Progenitor cell of endocrine pancreas (in vitro differentiated cells): ENCODE data around the gene CDH12. TPM values are rescaled to one million over a fixed set of nuclear protein-coding genes. Genes with fewer than 3 reads are reported as not detected.

Experiments
- DNase-seq: peaks from one replicate; pipeline ENCODE4 v3.0.0; 2021; ENCODE audit warnings: low spot score; ENCODE audit not compliant: unreplicated experiment
- H3K27ac Mint-ChIP-seq: 2 replicates; pipeline ENCODE4 v1.8.0; 2021; ENCODE audit warnings: mild to moderate bottlenecking, moderate library complexity, mixed read lengths
- H3K27me3 Mint-ChIP-seq: 2 replicates; pipeline ENCODE4 v1.8.0; 2021; ENCODE audit warnings: mixed read lengths
- H3K36me3 Mint-ChIP-seq: 2 replicates; pipeline ENCODE4 v1.8.0; 2022; ENCODE audit warnings: mixed read lengths; ENCODE audit not compliant: insufficient read depth
- H3K4me1 Mint-ChIP-seq: 2 replicates; pipeline ENCODE4 v1.8.0; 2021; ENCODE audit warnings: low read depth, mixed read lengths
- H3K4me3 Mint-ChIP-seq: 2 replicates; pipeline ENCODE4 v1.8.0; 2021; ENCODE audit warnings: low read depth, mild to moderate bottlenecking, moderate library complexity, mixed read lengths
- H3K9me3 Mint-ChIP-seq: 2 replicates; pipeline ENCODE4 v1.8.0; 2021; ENCODE audit warnings: low read depth, mixed read lengths
- CTCF ChIP-seq: fragments of 200-600 bp; sonication (generic); IDR thresholded peaks from one replicate; pipeline ENCODE4 v1.5.0; 2021; ENCODE audit warnings: antibody characterized with exemption, mild to moderate bottlenecking; ENCODE audit not compliant: unreplicated experiment
- total RNA-seq: library from RNA; stranded (reverse); gene quantifications from 2 replicates; pipeline ENCODE4 v1.2.1, GENCODE V29; 2021

CDH12 gene
- total RNA-seq, 1 donor from 2014 or later = 2.8 TPM

GRCh38 chr5:22514231-22514630 lies 338.9 kb downstream of the CDH12 start:
- Mint-ChIP-seq H3K36me3 (no peaks in the 10 kb centered on the region), H3K9me3 (peaks cover 3% of the 10 kb centered on the region), H3K27me3 (no peaks in the 10 kb centered on the region), H3K4me1 (no peaks in the 10 kb centered on the region), H3K4me3 (no peak overlapping the region), H3K27ac (no peak overlapping the region)
- TF ChIP-seq CTCF = no peak
- DNase-seq = no peak

- H3K27ac Mint-ChIP-seq = no peak overlapping the region
- no peaks in the 10 kb centered on the region for H3K36me3 Mint-ChIP-seq
- H3K9me3 Mint-ChIP-seq = peaks cover 10% of the 10 kb centered on the region
- H3K27me3 Mint-ChIP-seq = no peaks in the 10 kb centered on the region
- no peak for TF ChIP-seq CTCF
- DNase-seq = no peak
- no peaks in the 10 kb centered on the region for H3K4me1 Mint-ChIP-seq
- no peak overlapping the region for H3K4me3 Mint-ChIP-seq
Observed at GRCh38 chr5:22505891-22506290, 347.3 kb downstream of the CDH12 start.

- no peaks in the 10 kb centered on the region for H3K36me3 Mint-ChIP-seq
- peaks cover 10% of the 10 kb centered on the region for H3K9me3 Mint-ChIP-seq
- H3K4me3 Mint-ChIP-seq = no peak overlapping the region
- no peak overlapping the region for H3K27ac Mint-ChIP-seq
- no peaks in the 10 kb centered on the region for H3K4me1 Mint-ChIP-seq
- DNase-seq = no peak
- no peaks in the 10 kb centered on the region for H3K27me3 Mint-ChIP-seq
- no peak for TF ChIP-seq CTCF
Observed at GRCh38 chr5:22504411-22504810, 348.7 kb downstream of the CDH12 start.

- peaks cover 10% of the 10 kb centered on the region for H3K9me3 Mint-ChIP-seq
- no peaks in the 10 kb centered on the region for H3K4me1 Mint-ChIP-seq
- no peak overlapping the region for H3K4me3 Mint-ChIP-seq
- no peak for TF ChIP-seq CTCF
- H3K27ac Mint-ChIP-seq = no peak overlapping the region
- no peaks in the 10 kb centered on the region for H3K27me3 Mint-ChIP-seq
- no peaks in the 10 kb centered on the region for H3K36me3 Mint-ChIP-seq
- no peak for DNase-seq
Observed at GRCh38 chr5:22500556-22500955, 352.6 kb downstream of the CDH12 start.

- Mint-ChIP-seq H3K4me3 (no peak overlapping the region), H3K36me3 (no peaks in the 10 kb centered on the region), H3K9me3 (no peaks in the 10 kb centered on the region), H3K27me3 (no peaks in the 10 kb centered on the region), H3K27ac (no peak overlapping the region), H3K4me1 (no peaks in the 10 kb centered on the region)
- DNase-seq = no peak
- TF ChIP-seq CTCF = no peak
Observed at GRCh38 chr5:22496666-22497065, 356.5 kb downstream of the CDH12 start.
